HEK293 (cell line): Measurements from ENCODE around the gene ISM1.
A peak's percentile ranks its signal among the peaks of the same experiment; 100 is the strongest.

Source experiments
- CTCF ChIA-PET: fragments of 350-600 bp; formaldehyde crosslinking; extraction: SDS; loops from one replicate; lab custom pipeline; 2021; ENCODE audit warnings: antibody characterized with exemption; lab: Yijun Ruan, JAX
- POLR2A ChIA-PET: fragments of 300-600 bp; formaldehyde crosslinking; extraction: SDS; loops from one replicate; lab custom pipeline; 2020; ENCODE audit warnings: antibody characterized with exemption, inconsistent platforms; lab: Yijun Ruan, JAX
- H3K27ac ChIP-seq: fragments of 200-500 bp; sonication (Bioruptor generic); 2 replicates; pipeline ENCODE4 v1.5.1; 2014; ENCODE audit warnings: low read depth, low read length, control low read depth, inconsistent platforms; ENCODE audit errors: extremely low read depth
- H3K36me3 ChIP-seq, 2 experiments: fragments of 200-500 bp in 1 of 2; sonication (Bioruptor generic) in 1 of 2; 1 replicate in 1 of 2; 2 replicates in 1 of 2; pipeline ENCODE4 v1.5.1; 2014 to 2017; ENCODE audit warnings: inconsistent platforms in 2 of 2, low read length in 2 of 2; ENCODE audit not compliant: control insufficient read depth in 2 of 2, insufficient read depth in 1 of 2
- H3K4me1 ChIP-seq: fragments of 200-500 bp; sonication (Bioruptor generic); 2 replicates; pipeline ENCODE4 v1.5.1; 2014; ENCODE audit warnings: mild to moderate bottlenecking, low read length, inconsistent platforms; ENCODE audit not compliant: control insufficient read depth, insufficient read depth
- H3K4me3 ChIP-seq: 2 replicates; pipeline ENCODE4 v1.5.1; 2011; ENCODE audit warnings: low read depth, mild to moderate bottlenecking, control low read depth, low read length, moderate library complexity
- H3K9me3 ChIP-seq: fragments of 200-500 bp; sonication (Bioruptor generic); 2 replicates; pipeline ENCODE4 v1.5.1; 2014; ENCODE audit warnings: low read depth, low read length, inconsistent platforms; ENCODE audit not compliant: control insufficient read depth, insufficient read depth
- FEZF1 ChIP-seq: fragments of 450-650 bp; formaldehyde crosslinking; IDR thresholded peaks from 2 replicates; pipeline ENCODE4 v1.5.1; 2016; ENCODE audit warnings: missing biosample characterization, missing genetic modification characterization
- GLIS1 ChIP-seq: fragments of 450-650 bp; formaldehyde crosslinking; IDR thresholded peaks from 2 replicates; pipeline ENCODE4 v1.5.1; 2016; ENCODE audit warnings: missing biosample characterization, missing genetic modification characterization
- OSR2 ChIP-seq: fragments of 450-650 bp; formaldehyde crosslinking; IDR thresholded peaks from 2 replicates; pipeline ENCODE4 v1.5.1; 2016; ENCODE audit warnings: missing biosample characterization, missing genetic modification characterization
- OVOL3 ChIP-seq: fragments of 450-650 bp; formaldehyde crosslinking; IDR thresholded peaks from 2 replicates; pipeline ENCODE4 v1.5.1; 2016; ENCODE audit warnings: missing biosample characterization, missing genetic modification characterization
- SCRT1 ChIP-seq: fragments of 450-650 bp; formaldehyde crosslinking; IDR thresholded peaks from 2 replicates; pipeline ENCODE4 v1.5.1; 2016; ENCODE audit warnings: missing biosample characterization, missing genetic modification characterization, borderline replicate concordance
- SP2 ChIP-seq: fragments of 450-650 bp; formaldehyde crosslinking; IDR thresholded peaks from 2 replicates; pipeline ENCODE4 v1.5.1; 2016; ENCODE audit warnings: missing biosample characterization, missing genetic modification characterization
- WT1 ChIP-seq: fragments of 450-650 bp; formaldehyde crosslinking; IDR thresholded peaks from 2 replicates; pipeline ENCODE4 v1.5.1; 2016; ENCODE audit warnings: missing biosample characterization, missing genetic modification characterization
- ZBTB21 ChIP-seq: fragments of 450-650 bp; formaldehyde crosslinking; IDR thresholded peaks from 2 replicates; pipeline ENCODE4 v1.5.1; 2017; ENCODE audit warnings: missing biosample characterization, missing genetic modification characterization
- ZNF324 ChIP-seq: fragments of 450-650 bp; formaldehyde crosslinking; IDR thresholded peaks from 2 replicates; pipeline ENCODE4 v1.5.1; 2016; ENCODE audit warnings: missing biosample characterization, missing genetic modification characterization
- ZNF404 ChIP-seq: fragments of 450-650 bp; formaldehyde crosslinking; IDR thresholded peaks from 2 replicates; pipeline ENCODE4 v1.5.1; 2017; ENCODE audit warnings: missing biosample characterization, missing genetic modification characterization
- ZNF521 ChIP-seq: fragments of 450-650 bp; formaldehyde crosslinking; IDR thresholded peaks from 2 replicates; pipeline ENCODE4 v1.5.1; 2017; ENCODE audit warnings: missing biosample characterization, mild to moderate bottlenecking, missing genetic modification characterization
- ZNF561 ChIP-seq: fragments of 450-650 bp; IDR thresholded peaks from 2 replicates; pipeline ENCODE4 v1.5.1; 2018; ENCODE audit warnings: missing biosample characterization, missing genetic modification characterization, borderline replicate concordance
- ZNF623 ChIP-seq: fragments of 450-650 bp; formaldehyde crosslinking; IDR thresholded peaks from 2 replicates; pipeline ENCODE4 v1.5.1; 2016; ENCODE audit warnings: missing biosample characterization, missing genetic modification characterization
- ZNF624 ChIP-seq: fragments of 450-650 bp; formaldehyde crosslinking; IDR thresholded peaks from 2 replicates; pipeline ENCODE4 v1.5.1; 2017; ENCODE audit warnings: missing biosample characterization, missing genetic modification characterization
- ZNF843 ChIP-seq: fragments of 450-650 bp; formaldehyde crosslinking; IDR thresholded peaks from 2 replicates; pipeline ENCODE4 v1.5.1; 2016; ENCODE audit warnings: missing biosample characterization, missing genetic modification characterization
- TF ChIP-seq, protein P1 (sequence below): fragments of 450-650 bp; formaldehyde crosslinking; IDR thresholded peaks from 2 replicates; pipeline ENCODE4 v1.5.1; 2017; ENCODE audit warnings: missing biosample characterization, missing genetic modification characterization
- TF ChIP-seq, protein P2 (sequence below): fragments of 450-650 bp; formaldehyde crosslinking; IDR thresholded peaks from 2 replicates; pipeline ENCODE4 v1.5.1; 2017; ENCODE audit warnings: missing biosample characterization, missing genetic modification characterization
- TF ChIP-seq, protein P3 (sequence below): fragments of 450-650 bp; formaldehyde crosslinking; IDR thresholded peaks from 2 replicates; pipeline ENCODE4 v1.5.1; 2016; ENCODE audit warnings: missing biosample characterization, missing genetic modification characterization, borderline replicate concordance
- TF ChIP-seq, protein P4 (sequence below): fragments of 450-650 bp; formaldehyde crosslinking; IDR thresholded peaks from 2 replicates; pipeline ENCODE4 v1.5.1; 2016; ENCODE audit warnings: missing biosample characterization, missing genetic modification characterization
- TF ChIP-seq, protein P5 (sequence below): fragments of 450-650 bp; formaldehyde crosslinking; IDR thresholded peaks from 2 replicates; pipeline ENCODE4 v1.5.1; 2016; ENCODE audit warnings: missing biosample characterization, missing genetic modification characterization
- TF ChIP-seq, protein P6 (sequence below): fragments of 450-650 bp; IDR thresholded peaks from 2 replicates; pipeline ENCODE4 v1.5.1; 2018; ENCODE audit warnings: missing biosample characterization, missing genetic modification characterization

Gene ISM1

DNA sequence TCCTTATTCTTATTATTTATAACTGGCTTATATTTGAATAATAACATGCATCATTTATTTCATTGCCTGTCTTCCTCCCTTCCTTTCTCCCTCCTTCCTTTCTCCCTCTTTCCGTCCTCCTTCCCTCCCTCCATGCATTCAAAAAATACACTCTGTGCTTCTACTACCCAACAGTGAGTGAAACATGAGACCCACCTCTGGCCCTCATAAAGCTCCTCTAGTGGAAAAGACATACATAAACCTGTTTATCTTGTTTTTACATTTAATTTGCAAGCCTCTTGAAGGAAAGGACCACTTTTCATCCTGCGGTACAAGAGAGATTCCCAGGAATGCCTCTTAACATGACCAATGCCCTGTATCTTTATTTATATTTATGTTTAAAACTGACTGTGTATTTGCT is 21.8 kb upstream of the ISM1 start:
- ChIA-PET CTCF (interaction anchor here (0.7 to 1.5 kb wide), 2 partner anchors 20 to 274 kb away, joined by 3 to 5 read pairs; no protein-coding TSS in a partner anchor), POLR2A (no interaction called here)
- Histone ChIP-seq H3K27ac (no peak overlapping the region), H3K36me3 (no peaks in the 10 kb centered on the region), H3K4me1 (peaks cover 11% of the 10 kb centered on the region), H3K4me3 (no peak overlapping the region), H3K9me3 (no peaks in the 10 kb centered on the region)
- TF ChIP-seq ZNF843 (tag by site-specific recombination): peak; percentile 43; the same call in 1 of the 2 replicates
- TF ChIP-seq GLIS1 (tag by site-specific recombination): peak; percentile 37; the same call in 1 of the 2 replicates
- TF ChIP-seq, protein P1, sequence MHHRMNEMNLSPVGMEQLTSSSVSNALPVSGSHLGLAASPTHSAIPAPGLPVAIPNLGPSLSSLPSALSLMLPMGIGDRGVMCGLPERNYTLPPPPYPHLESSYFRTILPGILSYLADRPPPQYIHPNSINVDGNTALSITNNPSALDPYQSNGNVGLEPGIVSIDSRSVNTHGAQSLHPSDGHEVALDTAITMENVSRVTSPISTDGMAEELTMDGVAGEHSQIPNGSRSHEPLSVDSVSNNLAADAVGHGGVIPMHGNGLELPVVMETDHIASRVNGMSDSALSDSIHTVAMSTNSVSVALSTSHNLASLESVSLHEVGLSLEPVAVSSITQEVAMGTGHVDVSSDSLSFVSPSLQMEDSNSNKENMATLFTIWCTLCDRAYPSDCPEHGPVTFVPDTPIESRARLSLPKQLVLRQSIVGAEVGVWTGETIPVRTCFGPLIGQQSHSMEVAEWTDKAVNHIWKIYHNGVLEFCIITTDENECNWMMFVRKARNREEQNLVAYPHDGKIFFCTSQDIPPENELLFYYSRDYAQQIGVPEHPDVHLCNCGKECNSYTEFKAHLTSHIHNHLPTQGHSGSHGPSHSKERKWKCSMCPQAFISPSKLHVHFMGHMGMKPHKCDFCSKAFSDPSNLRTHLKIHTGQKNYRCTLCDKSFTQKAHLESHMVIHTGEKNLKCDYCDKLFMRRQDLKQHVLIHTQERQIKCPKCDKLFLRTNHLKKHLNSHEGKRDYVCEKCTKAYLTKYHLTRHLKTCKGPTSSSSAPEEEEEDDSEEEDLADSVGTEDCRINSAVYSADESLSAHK (tag by site-specific recombination): 0 out of 2 replicates have a peak, but pooled peaks have one; percentile 54
- TF ChIP-seq OSR2 (tag by site-specific recombination): peak; percentile 81
- no peak for TF ChIP-seq ZNF521 (tag by site-specific recombination)
- no peak for TF ChIP-seq ZNF624 (tag by site-specific recombination)
- no peak for TF ChIP-seq ZBTB21 (tag by site-specific recombination)
- 0 out of 2 replicates have a peak, but pooled peaks have one; percentile 44 for TF ChIP-seq OVOL3 (tag by site-specific recombination)
- peak; percentile 90 for TF ChIP-seq WT1 (tag by site-specific recombination)
- peak; percentile 91 for TF ChIP-seq FEZF1 (tag by site-specific recombination)
- TF ChIP-seq, protein P2, sequence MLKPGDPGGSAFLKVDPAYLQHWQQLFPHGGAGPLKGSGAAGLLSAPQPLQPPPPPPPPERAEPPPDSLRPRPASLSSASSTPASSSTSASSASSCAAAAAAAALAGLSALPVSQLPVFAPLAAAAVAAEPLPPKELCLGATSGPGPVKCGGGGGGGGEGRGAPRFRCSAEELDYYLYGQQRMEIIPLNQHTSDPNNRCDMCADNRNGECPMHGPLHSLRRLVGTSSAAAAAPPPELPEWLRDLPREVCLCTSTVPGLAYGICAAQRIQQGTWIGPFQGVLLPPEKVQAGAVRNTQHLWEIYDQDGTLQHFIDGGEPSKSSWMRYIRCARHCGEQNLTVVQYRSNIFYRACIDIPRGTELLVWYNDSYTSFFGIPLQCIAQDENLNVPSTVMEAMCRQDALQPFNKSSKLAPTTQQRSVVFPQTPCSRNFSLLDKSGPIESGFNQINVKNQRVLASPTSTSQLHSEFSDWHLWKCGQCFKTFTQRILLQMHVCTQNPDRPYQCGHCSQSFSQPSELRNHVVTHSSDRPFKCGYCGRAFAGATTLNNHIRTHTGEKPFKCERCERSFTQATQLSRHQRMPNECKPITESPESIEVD (tag by site-specific recombination): peak; percentile 92
- 0 out of 2 replicates have a peak, but pooled peaks have one; percentile 13 for TF ChIP-seq SCRT1 (tag by site-specific recombination)
- TF ChIP-seq ZNF561: 0 out of 2 replicates have a peak, but pooled peaks have one; percentile 40
- TF ChIP-seq, protein P3, sequence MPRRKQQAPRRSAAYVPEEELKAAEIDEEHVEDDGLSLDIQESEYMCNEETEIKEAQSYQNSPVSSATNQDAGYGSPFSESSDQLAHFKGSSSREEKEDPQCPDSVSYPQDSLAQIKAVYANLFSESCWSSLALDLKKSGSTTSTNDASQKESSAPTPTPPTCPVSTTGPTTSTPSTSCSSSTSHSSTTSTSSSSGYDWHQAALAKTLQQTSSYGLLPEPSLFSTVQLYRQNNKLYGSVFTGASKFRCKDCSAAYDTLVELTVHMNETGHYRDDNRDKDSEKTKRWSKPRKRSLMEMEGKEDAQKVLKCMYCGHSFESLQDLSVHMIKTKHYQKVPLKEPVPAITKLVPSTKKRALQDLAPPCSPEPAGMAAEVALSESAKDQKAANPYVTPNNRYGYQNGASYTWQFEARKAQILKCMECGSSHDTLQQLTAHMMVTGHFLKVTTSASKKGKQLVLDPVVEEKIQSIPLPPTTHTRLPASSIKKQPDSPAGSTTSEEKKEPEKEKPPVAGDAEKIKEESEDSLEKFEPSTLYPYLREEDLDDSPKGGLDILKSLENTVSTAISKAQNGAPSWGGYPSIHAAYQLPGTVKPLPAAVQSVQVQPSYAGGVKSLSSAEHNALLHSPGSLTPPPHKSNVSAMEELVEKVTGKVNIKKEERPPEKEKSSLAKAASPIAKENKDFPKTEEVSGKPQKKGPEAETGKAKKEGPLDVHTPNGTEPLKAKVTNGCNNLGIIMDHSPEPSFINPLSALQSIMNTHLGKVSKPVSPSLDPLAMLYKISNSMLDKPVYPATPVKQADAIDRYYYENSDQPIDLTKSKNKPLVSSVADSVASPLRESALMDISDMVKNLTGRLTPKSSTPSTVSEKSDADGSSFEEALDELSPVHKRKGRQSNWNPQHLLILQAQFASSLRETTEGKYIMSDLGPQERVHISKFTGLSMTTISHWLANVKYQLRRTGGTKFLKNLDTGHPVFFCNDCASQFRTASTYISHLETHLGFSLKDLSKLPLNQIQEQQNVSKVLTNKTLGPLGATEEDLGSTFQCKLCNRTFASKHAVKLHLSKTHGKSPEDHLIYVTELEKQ (tag by site-specific recombination): 0 out of 2 replicates have a peak, but pooled peaks have one; percentile 16

DNA sequence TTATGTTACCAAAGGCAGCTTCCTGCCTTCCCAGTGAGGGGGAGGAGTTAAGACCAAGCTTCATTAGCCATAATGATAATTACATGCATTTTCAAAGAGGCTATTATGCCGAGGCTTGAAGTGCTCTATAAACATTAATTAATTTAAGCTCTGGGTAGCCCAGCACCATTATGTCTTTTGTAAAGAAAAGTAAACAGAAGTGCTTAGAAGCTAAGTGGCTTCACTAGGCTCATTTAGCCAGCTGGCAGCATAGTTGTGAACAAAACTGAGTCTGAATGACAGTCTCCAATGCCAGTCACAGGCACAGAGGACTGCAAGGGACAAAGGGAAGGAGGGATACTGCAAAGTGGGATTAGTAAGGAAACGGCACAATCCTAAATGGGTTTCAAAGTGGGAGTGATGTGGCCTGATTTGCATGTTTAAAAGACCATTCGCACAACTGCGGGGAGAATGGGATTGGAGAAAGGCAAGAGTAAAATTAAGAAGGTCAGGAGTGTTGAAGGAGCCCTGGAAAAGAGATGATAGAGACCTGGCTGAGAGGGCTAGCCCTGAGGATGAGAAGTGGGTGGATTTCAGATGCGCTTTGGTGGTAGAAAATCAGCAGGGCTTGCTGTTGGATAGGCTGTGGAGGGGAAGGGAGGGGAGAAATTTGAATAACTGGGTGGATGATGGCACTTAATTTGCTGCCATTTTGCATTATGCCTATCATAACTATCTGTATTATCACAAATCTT is 20.1 kb upstream of the ISM1 start:
- Histone ChIP-seq H3K36me3 (no peaks in the 10 kb centered on the region), H3K4me1 (peaks cover 11% of the 10 kb centered on the region), H3K4me3 (no peak overlapping the region), H3K9me3 (no peaks in the 10 kb centered on the region), H3K27ac (no peak overlapping the region)
- POLR2A ChIA-PET: no interaction called here
- CTCF ChIA-PET: no interaction called here
- TF ChIP-seq, protein P4, sequence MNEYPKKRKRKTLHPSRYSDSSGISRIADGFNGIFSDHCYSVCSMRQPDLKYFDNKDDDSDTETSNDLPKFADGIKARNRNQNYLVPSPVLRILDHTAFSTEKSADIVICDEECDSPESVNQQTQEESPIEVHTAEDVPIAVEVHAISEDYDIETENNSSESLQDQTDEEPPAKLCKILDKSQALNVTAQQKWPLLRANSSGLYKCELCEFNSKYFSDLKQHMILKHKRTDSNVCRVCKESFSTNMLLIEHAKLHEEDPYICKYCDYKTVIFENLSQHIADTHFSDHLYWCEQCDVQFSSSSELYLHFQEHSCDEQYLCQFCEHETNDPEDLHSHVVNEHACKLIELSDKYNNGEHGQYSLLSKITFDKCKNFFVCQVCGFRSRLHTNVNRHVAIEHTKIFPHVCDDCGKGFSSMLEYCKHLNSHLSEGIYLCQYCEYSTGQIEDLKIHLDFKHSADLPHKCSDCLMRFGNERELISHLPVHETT (tag by site-specific recombination): no peak
- TF ChIP-seq ZNF404 (tag by site-specific recombination) (no peak), ZNF324 (tag by site-specific recombination) (no peak), SP2 (tag by site-specific recombination) (no peak), ZNF623 (tag by site-specific recombination) (no peak), FEZF1 (tag by site-specific recombination) (peak; percentile 60)
- TF ChIP-seq, protein P5, sequence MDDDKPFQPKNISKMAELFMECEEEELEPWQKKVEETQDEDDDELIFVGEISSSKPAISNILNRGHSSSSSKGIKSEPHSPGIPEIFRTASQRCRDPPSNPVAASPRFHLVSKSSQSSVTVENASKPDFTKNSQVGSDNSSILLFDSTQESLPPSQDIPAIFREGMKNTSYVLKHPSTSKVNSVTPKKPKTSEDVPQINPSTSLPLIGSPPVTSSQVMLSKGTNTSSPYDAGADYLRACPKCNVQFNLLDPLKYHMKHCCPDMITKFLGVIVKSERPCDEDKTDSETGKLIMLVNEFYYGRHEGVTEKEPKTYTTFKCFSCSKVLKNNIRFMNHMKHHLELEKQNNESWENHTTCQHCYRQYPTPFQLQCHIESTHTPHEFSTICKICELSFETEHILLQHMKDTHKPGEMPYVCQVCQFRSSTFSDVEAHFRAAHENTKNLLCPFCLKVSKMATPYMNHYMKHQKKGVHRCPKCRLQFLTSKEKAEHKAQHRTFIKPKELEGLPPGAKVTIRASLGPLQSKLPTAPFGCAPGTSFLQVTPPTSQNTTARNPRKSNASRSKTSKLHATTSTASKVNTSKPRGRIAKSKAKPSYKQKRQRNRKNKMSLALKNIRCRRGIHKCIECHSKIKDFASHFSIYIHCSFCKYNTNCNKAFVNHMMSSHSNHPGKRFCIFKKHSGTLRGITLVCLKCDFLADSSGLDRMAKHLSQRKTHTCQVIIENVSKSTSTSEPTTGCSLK: no peak
- TF ChIP-seq, protein P6, sequence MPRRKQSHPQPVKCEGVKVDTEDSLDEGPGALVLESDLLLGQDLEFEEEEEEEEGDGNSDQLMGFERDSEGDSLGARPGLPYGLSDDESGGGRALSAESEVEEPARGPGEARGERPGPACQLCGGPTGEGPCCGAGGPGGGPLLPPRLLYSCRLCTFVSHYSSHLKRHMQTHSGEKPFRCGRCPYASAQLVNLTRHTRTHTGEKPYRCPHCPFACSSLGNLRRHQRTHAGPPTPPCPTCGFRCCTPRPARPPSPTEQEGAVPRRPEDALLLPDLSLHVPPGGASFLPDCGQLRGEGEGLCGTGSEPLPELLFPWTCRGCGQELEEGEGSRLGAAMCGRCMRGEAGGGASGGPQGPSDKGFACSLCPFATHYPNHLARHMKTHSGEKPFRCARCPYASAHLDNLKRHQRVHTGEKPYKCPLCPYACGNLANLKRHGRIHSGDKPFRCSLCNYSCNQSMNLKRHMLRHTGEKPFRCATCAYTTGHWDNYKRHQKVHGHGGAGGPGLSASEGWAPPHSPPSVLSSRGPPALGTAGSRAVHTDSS (tag by site-specific recombination): no peak
